Left forelimb (tissue), 1 donor: ENCODE data around the gene KRTAP4-12.
"Not testable (repeated sequence)": the region's sequence is repeated elsewhere in the genome, so short reads cannot be mapped to it uniquely, and the experiment has no call there.

Source experiments
- DNase-seq: peaks from one replicate; pipeline ENCODE4 v3.0.0-alpha.2; 2018; ENCODE audit warnings: low spot score

The KRTAP4-12 gene

GRCh38 chr17:41088760-41089352, 35.1 kb downstream of the KRTAP4-12 start:
- DNase-seq: not testable (repeated sequence)

GRCh38 chr17:41084100-41084856, 39.7 kb downstream of the KRTAP4-12 start, which contains the start of gene KRTAP4-7:
Gene KRTAP4-7 (plus strand): TSS chr17:41084150. CDS start chr17:41084207, 57 bp downstream.
- DNase-seq: not testable (repeated sequence)

GRCh38 chr17:41083427-41083826, 40.6 kb downstream of the KRTAP4-12 start:
- not testable (repeated sequence) for DNase-seq

GRCh38 chr17:41082626-41083025, 41.4 kb downstream of the KRTAP4-12 start:
- no peak for DNase-seq

- no peak for DNase-seq
Observed at GRCh38 chr17:41076788-41077187, 47.2 kb downstream of the KRTAP4-12 start.

GRCh38 chr17:41073676-41074075, 50.3 kb downstream of the KRTAP4-12 start:
- DNase-seq: no peak
